ENCODE measurements around the gene FBXW8. TPM values are rescaled to one million over a fixed set of nuclear protein-coding genes. Genes with fewer than 3 reads are reported as not detected.

Gene FBXW8
- total and polyA plus RNA-seq, 2 donors (not counting 1 experiment from before 2014, with no cell fraction given): 11.7 to 20.9 TPM

DNA sequence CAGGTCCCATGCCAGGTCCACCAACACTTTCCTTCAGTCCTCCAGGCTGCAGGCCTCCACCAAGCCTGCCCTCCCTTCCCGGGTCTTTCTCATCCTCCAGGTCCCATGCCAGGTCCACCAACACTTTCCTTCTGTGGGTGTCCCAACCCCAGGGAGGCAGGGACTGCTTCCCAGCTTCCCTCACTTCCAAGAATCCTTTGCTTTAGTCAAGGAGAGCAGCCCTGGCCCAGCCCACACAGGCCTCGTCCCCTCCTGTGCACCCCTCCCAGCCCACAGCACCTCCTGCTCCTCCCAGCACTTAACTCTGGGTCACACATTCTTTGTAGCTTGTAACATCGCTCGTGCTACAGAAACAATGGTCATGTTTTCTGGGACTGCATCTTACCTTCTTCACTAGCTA, 115.6 kb downstream of the FBXW8 start:
- Histone ChIP-seq H2AFZ (ENCODE audit: low read length) (no peak overlapping the region), H3K27ac (ENCODE audit: insufficient read depth, low read length) (no peak overlapping the region), H3K27me3 (ENCODE audit: control insufficient read depth, insufficient read depth, low read length) (no peaks in the 10 kb centered on the region), H4K20me1 (ENCODE audit: control insufficient read depth, extremely low read depth, insufficient read depth, low read length) (no peaks in the 10 kb centered on the region), H3K9ac (ENCODE audit: insufficient read depth, low read length) (no peak overlapping the region), H3K36me3 (ENCODE audit: control insufficient read depth, insufficient read depth, low read length) (peaks cover 22% of the 10 kb centered on the region), H3K79me2 (ENCODE audit: control insufficient read depth, insufficient read depth, low read length) (no peaks in the 10 kb centered on the region), H3K4me1 (ENCODE audit: control insufficient read depth, extremely low read depth, insufficient read depth, low read length) (no peaks in the 10 kb centered on the region), H3K4me2 (ENCODE audit: extremely low read depth, insufficient read depth, low read length) (no peak overlapping the region), H3K9me3 (ENCODE audit: control insufficient read depth, insufficient read depth, low read depth, low read length) (no peaks in the 10 kb centered on the region), H3K4me3 (replicated peaks in 1 of 4; ENCODE audit: control extremely low read depth in 1 of 4, insufficient read depth in 1 of 4, low read depth in 3 of 4, low read length in 4 of 4) (no peak overlapping the region)
- TF ChIP-seq, protein P1, sequence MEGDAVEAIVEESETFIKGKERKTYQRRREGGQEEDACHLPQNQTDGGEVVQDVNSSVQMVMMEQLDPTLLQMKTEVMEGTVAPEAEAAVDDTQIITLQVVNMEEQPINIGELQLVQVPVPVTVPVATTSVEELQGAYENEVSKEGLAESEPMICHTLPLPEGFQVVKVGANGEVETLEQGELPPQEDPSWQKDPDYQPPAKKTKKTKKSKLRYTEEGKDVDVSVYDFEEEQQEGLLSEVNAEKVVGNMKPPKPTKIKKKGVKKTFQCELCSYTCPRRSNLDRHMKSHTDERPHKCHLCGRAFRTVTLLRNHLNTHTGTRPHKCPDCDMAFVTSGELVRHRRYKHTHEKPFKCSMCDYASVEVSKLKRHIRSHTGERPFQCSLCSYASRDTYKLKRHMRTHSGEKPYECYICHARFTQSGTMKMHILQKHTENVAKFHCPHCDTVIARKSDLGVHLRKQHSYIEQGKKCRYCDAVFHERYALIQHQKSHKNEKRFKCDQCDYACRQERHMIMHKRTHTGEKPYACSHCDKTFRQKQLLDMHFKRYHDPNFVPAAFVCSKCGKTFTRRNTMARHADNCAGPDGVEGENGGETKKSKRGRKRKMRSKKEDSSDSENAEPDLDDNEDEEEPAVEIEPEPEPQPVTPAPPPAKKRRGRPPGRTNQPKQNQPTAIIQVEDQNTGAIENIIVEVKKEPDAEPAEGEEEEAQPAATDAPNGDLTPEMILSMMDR (conservative IDR thresholded peaks at IDR 0.05 in 1 of 2, IDR thresholded peaks at IDR 0.05 in 1 of 2; ENCODE audit: low read depth in 1 of 2, low read length in 2 of 2): no peak
- no peak for TF ChIP-seq EZH2 (IDR thresholded peaks at IDR 0.05; ENCODE audit: low read length, missing control alignments)
- no peak for DNase-seq (ENCODE audit: low read depth in 2 of 2)

DNA sequence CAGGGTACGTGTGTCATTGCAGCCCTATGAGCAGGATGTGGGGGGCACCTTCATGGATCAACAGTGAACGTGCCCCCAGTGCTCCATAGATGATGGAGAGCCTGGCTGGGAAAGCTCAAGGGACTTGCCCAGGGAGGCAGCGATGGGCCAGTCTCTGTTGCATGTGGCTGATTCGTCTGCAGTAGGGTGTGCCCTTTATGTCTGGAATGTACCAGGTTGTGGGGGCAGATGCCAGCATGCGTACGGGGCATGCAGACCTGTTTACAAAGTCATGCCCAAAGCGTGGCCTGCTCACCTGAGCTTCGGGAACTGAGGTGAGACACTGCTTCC, 116.1 kb downstream of the FBXW8 start:
- TF ChIP-seq, protein P1 (conservative IDR thresholded peaks at IDR 0.05 in 1 of 2, IDR thresholded peaks at IDR 0.05 in 1 of 2; ENCODE audit: low read depth in 1 of 2, low read length in 2 of 2): no peak
- TF ChIP-seq EZH2 (IDR thresholded peaks at IDR 0.05; ENCODE audit: low read length, missing control alignments): no peak
- Histone ChIP-seq H3K9ac (ENCODE audit: insufficient read depth, low read length) (no peak overlapping the region), H3K36me3 (ENCODE audit: control insufficient read depth, insufficient read depth, low read length) (peaks cover 22% of the 10 kb centered on the region), H3K79me2 (ENCODE audit: control insufficient read depth, insufficient read depth, low read length) (no peaks in the 10 kb centered on the region), H2AFZ (ENCODE audit: low read length) (no peak overlapping the region), H3K4me2 (ENCODE audit: extremely low read depth, insufficient read depth, low read length) (no peak overlapping the region), H3K4me1 (ENCODE audit: control insufficient read depth, extremely low read depth, insufficient read depth, low read length) (no peaks in the 10 kb centered on the region), H4K20me1 (ENCODE audit: control insufficient read depth, extremely low read depth, insufficient read depth, low read length) (no peaks in the 10 kb centered on the region), H3K4me3 (replicated peaks in 1 of 4; ENCODE audit: control extremely low read depth in 1 of 4, insufficient read depth in 1 of 4, low read depth in 3 of 4, low read length in 4 of 4) (no peak overlapping the region), H3K27me3 (ENCODE audit: control insufficient read depth, insufficient read depth, low read length) (no peaks in the 10 kb centered on the region), H3K9me3 (ENCODE audit: control insufficient read depth, insufficient read depth, low read depth, low read length) (no peaks in the 10 kb centered on the region), H3K27ac (ENCODE audit: insufficient read depth, low read length) (no peak overlapping the region)
- DNase-seq (ENCODE audit: low read depth in 2 of 2): no peak

GRCh38 chr12:117027251-117028086, 116.7 kb downstream of the FBXW8 start:
- Histone ChIP-seq H3K27ac (ENCODE audit: insufficient read depth, low read length) (no peak overlapping the region), H3K4me2 (ENCODE audit: extremely low read depth, insufficient read depth, low read length) (no peak overlapping the region), H3K36me3 (ENCODE audit: control insufficient read depth, insufficient read depth, low read length) (peaks cover 22% of the 10 kb centered on the region), H3K4me1 (ENCODE audit: control insufficient read depth, extremely low read depth, insufficient read depth, low read length) (no peaks in the 10 kb centered on the region), H3K9me3 (ENCODE audit: control insufficient read depth, insufficient read depth, low read depth, low read length) (no peaks in the 10 kb centered on the region), H3K9ac (ENCODE audit: insufficient read depth, low read length) (no peak overlapping the region), H3K79me2 (ENCODE audit: control insufficient read depth, insufficient read depth, low read length) (no peaks in the 10 kb centered on the region), H3K4me3 (replicated peaks in 1 of 4; ENCODE audit: control extremely low read depth in 1 of 4, insufficient read depth in 1 of 4, low read depth in 3 of 4, low read length in 4 of 4) (no peak overlapping the region), H3K27me3 (ENCODE audit: control insufficient read depth, insufficient read depth, low read length) (no peaks in the 10 kb centered on the region), H4K20me1 (ENCODE audit: control insufficient read depth, extremely low read depth, insufficient read depth, low read length) (no peaks in the 10 kb centered on the region), H2AFZ (ENCODE audit: low read length) (no peak overlapping the region)
- DNase-seq (ENCODE audit: low read depth in 2 of 2): no peak
- TF ChIP-seq EZH2 (IDR thresholded peaks at IDR 0.05; ENCODE audit: low read length, missing control alignments): no peak
- TF ChIP-seq, protein P1 (conservative IDR thresholded peaks at IDR 0.05 in 1 of 2, IDR thresholded peaks at IDR 0.05 in 1 of 2; ENCODE audit: low read depth in 1 of 2, low read length in 2 of 2): no peak
